NB4 (cell line): ENCODE results near the gene SPTBN5.

Source experiments
- CTCF ChIP-seq: IDR thresholded peaks from one replicate; pipeline ENCODE4 v1.5.1; 2012; ENCODE audit warnings: low read depth, low read length
- MAX ChIP-seq: IDR thresholded peaks from 2 replicates; pipeline ENCODE4 v1.6.1; 2011; ENCODE audit warnings: low read depth, low read length
- POLR2A ChIP-seq: IDR thresholded peaks from 2 replicates; pipeline ENCODE4 v1.6.1; 2011; ENCODE audit warnings: mild to moderate bottlenecking; ENCODE audit not compliant: insufficient read length; ENCODE audit errors: extremely low read depth

GRCh38 chr15:41862515-41863116 lies 31.2 kb downstream of the SPTBN5 start:
- TF ChIP-seq CTCF = no peak
- no peak for TF ChIP-seq MAX
- no peak for TF ChIP-seq POLR2A
